ENCODE measurements around the gene TAF9. TPM values are rescaled to one million over a fixed set of nuclear protein-coding genes. Genes with fewer than 3 reads are reported as not detected.

TAF9 gene
- total and polyA plus RNA-seq, 9 donors = 19.7 to 48.2 (median 39.9) TPM

DNA sequence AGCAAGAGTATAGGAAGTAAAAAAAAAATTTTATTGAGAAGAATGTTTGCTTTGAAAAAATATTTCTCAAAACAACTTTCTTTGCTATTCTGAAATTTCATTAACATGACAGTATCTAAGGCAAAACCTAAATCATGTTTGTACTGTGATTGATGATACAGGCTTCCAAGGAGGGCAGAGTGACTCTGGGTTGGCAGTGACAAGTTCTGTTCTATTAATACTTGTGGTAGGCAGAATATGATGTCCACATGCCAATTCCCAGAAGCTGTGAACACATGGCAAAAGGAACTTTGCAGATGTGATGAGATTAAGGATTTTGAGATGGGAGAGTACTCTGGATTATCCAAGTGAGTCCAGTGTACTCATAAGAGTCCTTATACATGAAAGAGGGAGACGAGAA lies 53.3 kb downstream of the TAF9 start:
- Histone ChIP-seq H3K9me3 (no peaks in the 10 kb centered on the region), H3K27ac (no peak overlapping the region), H3K4me3 (no peak overlapping the region), H3K4me1 (ENCODE audit: insufficient read depth) (no peaks in the 10 kb centered on the region), H3K27me3 (no peaks in the 10 kb centered on the region), H3K36me3 (no peaks in the 10 kb centered on the region)
- TF ChIP-seq, protein P1, sequence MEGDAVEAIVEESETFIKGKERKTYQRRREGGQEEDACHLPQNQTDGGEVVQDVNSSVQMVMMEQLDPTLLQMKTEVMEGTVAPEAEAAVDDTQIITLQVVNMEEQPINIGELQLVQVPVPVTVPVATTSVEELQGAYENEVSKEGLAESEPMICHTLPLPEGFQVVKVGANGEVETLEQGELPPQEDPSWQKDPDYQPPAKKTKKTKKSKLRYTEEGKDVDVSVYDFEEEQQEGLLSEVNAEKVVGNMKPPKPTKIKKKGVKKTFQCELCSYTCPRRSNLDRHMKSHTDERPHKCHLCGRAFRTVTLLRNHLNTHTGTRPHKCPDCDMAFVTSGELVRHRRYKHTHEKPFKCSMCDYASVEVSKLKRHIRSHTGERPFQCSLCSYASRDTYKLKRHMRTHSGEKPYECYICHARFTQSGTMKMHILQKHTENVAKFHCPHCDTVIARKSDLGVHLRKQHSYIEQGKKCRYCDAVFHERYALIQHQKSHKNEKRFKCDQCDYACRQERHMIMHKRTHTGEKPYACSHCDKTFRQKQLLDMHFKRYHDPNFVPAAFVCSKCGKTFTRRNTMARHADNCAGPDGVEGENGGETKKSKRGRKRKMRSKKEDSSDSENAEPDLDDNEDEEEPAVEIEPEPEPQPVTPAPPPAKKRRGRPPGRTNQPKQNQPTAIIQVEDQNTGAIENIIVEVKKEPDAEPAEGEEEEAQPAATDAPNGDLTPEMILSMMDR (IDR thresholded peaks at IDR 0.05) = no peak
- DNase-seq = no peak
- WGBS, 3 donors = 94% methylated on average over 1 of the region's 1 CpG
- intact Hi-C loops (cut with DNase I) = no loop called here

Other genes with a start within 250 kb of the TAF9 start
- 1 to 10 TPM; 3.5 to 9.2 (median 6.2) TPM for gene CCNB1, start 202.4 kb downstream of the TAF9 start, total RNA-seq
- gene CCNB1, start 202.4 kb downstream of the TAF9 start, polyA plus RNA-seq = 10 to 100 TPM in 1 of 2 donors, 1 to 10 TPM in 1; 6.7 to 13.9 TPM
- 1 to 10 TPM; 2.3 to 6.4 (median 4.2) TPM for gene CENPH, start 179.9 kb downstream of the TAF9 start, total RNA-seq
- gene CENPH, start 179.9 kb downstream of the TAF9 start, polyA plus RNA-seq = 1 to 10 TPM; 4.3 to 9.6 TPM
- 10 to 100 TPM in 6 of 7 donors, 1 to 10 TPM in 1; 8.3 to 19.6 (median 14.4) TPM for gene CDK7, start 134.6 kb downstream of the TAF9 start, total RNA-seq
- gene CDK7, start 134.6 kb downstream of the TAF9 start, polyA plus RNA-seq = 10 to 100 TPM; 17.2 to 20.1 TPM
- 1 to 10 TPM; 5.7 to 7.8 (median 6.7) TPM for gene CCDC125, start 36.7 kb downstream of the TAF9 start, total RNA-seq
- 1 to 10 TPM; 2.2 to 6.9 TPM for gene CCDC125, start 36.7 kb downstream of the TAF9 start, polyA plus RNA-seq
- gene AK6, start within 50 bp of the TAF9 start, total RNA-seq = 10 to 100 TPM; 21.2 to 31.5 (median 27.0) TPM
- 10 to 100 TPM; 29.8 to 40.2 TPM for gene AK6, start within 50 bp of the TAF9 start, polyA plus RNA-seq
- 10 to 100 TPM; 11.9 to 21.7 (median 20.6) TPM for gene RAD17, start 298 bp upstream of the TAF9 start, total RNA-seq
- 10 to 100 TPM; 11.8 to 16.9 TPM for gene RAD17, start 298 bp upstream of the TAF9 start, polyA plus RNA-seq
- 1 to 10 TPM in 4 of 7 donors, under 1 TPM in 3; 0.25 to 9.2 (median 1.9) TPM for gene MARVELD2, start 45.6 kb upstream of the TAF9 start, total RNA-seq
- 1 to 10 TPM in 1 of 2 donors, under 1 TPM in 1; 0.30 to 1.7 TPM for gene MARVELD2, start 45.6 kb upstream of the TAF9 start, polyA plus RNA-seq
- gene OCLN, start 123.3 kb upstream of the TAF9 start, total RNA-seq = 10 to 100 TPM in 1 of 7 donors, 1 to 10 TPM in 5, under 1 TPM in 1; 0.99 to 23.9 (median 3.9) TPM
- 1 to 10 TPM in 1 of 2 donors, under 1 TPM in 1; 0.70 to 2.9 TPM for gene OCLN, start 123.3 kb upstream of the TAF9 start, polyA plus RNA-seq
- gene GTF2H2C, start 190.7 kb upstream of the TAF9 start, total RNA-seq = 10 to 100 TPM; 13.7 to 40.1 (median 24.5) TPM
- 10 to 100 TPM; 14.1 to 25.4 TPM for gene GTF2H2C, start 190.7 kb upstream of the TAF9 start, polyA plus RNA-seq

All from ovary (tissue), 9 donors.